Mucosa of stomach (tissue), 1 donor: ENCODE data around the gene BRD7.

Source experiments
- H3K27me3 ChIP-seq: one replicate; pipeline ENCODE4 v1.7.0; 2013; ENCODE audit warnings: mild to moderate bottlenecking, low read length; ENCODE audit not compliant: control insufficient read depth, insufficient read depth
- H3K36me3 ChIP-seq: one replicate; pipeline ENCODE4 v1.7.0; 2013; ENCODE audit warnings: low read length; ENCODE audit not compliant: control insufficient read depth, insufficient read depth
- H3K4me1 ChIP-seq: one replicate; pipeline ENCODE4 v1.7.0; 2013; ENCODE audit warnings: mild to moderate bottlenecking, low read length; ENCODE audit not compliant: control insufficient read depth, insufficient read depth
- H3K4me3 ChIP-seq: one replicate; pipeline ENCODE4 v1.7.0; 2013; ENCODE audit warnings: low read length
- H3K9ac ChIP-seq: one replicate; pipeline ENCODE4 v1.7.0; 2013; ENCODE audit warnings: mild to moderate bottlenecking, low read length, moderate library complexity
- H3K9me3 ChIP-seq: one replicate; pipeline ENCODE4 v1.7.0; 2013; ENCODE audit warnings: mild to moderate bottlenecking, low read length, moderate library complexity; ENCODE audit not compliant: control insufficient read depth
- donor health status: Pancreatic carcinoma.

Gene BRD7

GRCh38 chr16:50282010-50282538, 86.7 kb downstream of the BRD7 start:
- peaks cover 26% of the 10 kb centered on the region for H3K4me1 ChIP-seq
- H3K27me3 ChIP-seq: no peaks in the 10 kb centered on the region
- no peak overlapping the region for H3K9ac ChIP-seq
- H3K4me3 ChIP-seq: no peak overlapping the region
- no peaks in the 10 kb centered on the region for H3K9me3 ChIP-seq
- no peaks in the 10 kb centered on the region for H3K36me3 ChIP-seq

GRCh38 chr16:50281391-50282009, 87.3 kb downstream of the BRD7 start:
- Histone ChIP-seq H3K36me3 (no peaks in the 10 kb centered on the region), H3K4me1 (peaks cover 26% of the 10 kb centered on the region), H3K27me3 (no peaks in the 10 kb centered on the region), H3K4me3 (no peak overlapping the region), H3K9ac (no peak overlapping the region), H3K9me3 (no peaks in the 10 kb centered on the region)

- Histone ChIP-seq H3K9ac (no peak overlapping the region), H3K4me3 (no peak overlapping the region), H3K27me3 (no peaks in the 10 kb centered on the region), H3K4me1 (peaks cover 26% of the 10 kb centered on the region), H3K9me3 (no peaks in the 10 kb centered on the region), H3K36me3 (no peaks in the 10 kb centered on the region)
Observed at GRCh38 chr16:50280932-50281331, 87.9 kb downstream of the BRD7 start.

GRCh38 chr16:50279504-50279865, 89.3 kb downstream of the BRD7 start:
- Histone ChIP-seq H3K27me3 (no peaks in the 10 kb centered on the region), H3K9ac (no peak overlapping the region), H3K36me3 (no peaks in the 10 kb centered on the region), H3K4me1 (peaks cover 22% of the 10 kb centered on the region), H3K4me3 (no peak overlapping the region), H3K9me3 (no peaks in the 10 kb centered on the region)

- Histone ChIP-seq H3K9ac (no peak overlapping the region), H3K9me3 (no peaks in the 10 kb centered on the region), H3K4me1 (peaks cover 10% of the 10 kb centered on the region), H3K36me3 (no peaks in the 10 kb centered on the region), H3K27me3 (no peaks in the 10 kb centered on the region), H3K4me3 (no peak overlapping the region)
Observed at GRCh38 chr16:50278251-50278650, 90.5 kb downstream of the BRD7 start.

- Histone ChIP-seq H3K4me3 (no peak overlapping the region), H3K27me3 (no peaks in the 10 kb centered on the region), H3K4me1 (peaks cover 12% of the 10 kb centered on the region), H3K9ac (no peak overlapping the region), H3K36me3 (no peaks in the 10 kb centered on the region), H3K9me3 (no peaks in the 10 kb centered on the region)
Observed at GRCh38 chr16:50276801-50277555, 91.8 kb downstream of the BRD7 start.

- no peaks in the 10 kb centered on the region for H3K36me3 ChIP-seq
- no peaks in the 10 kb centered on the region for H3K9me3 ChIP-seq
- peaks cover 12% of the 10 kb centered on the region for H3K4me1 ChIP-seq
- no peak overlapping the region for H3K9ac ChIP-seq
- H3K4me3 ChIP-seq: no peak overlapping the region
- H3K27me3 ChIP-seq: no peaks in the 10 kb centered on the region
Observed at GRCh38 chr16:50276326-50276640, 92.5 kb downstream of the BRD7 start.

- no peaks in the 10 kb centered on the region for H3K27me3 ChIP-seq
- no peak overlapping the region for H3K4me3 ChIP-seq
- H3K36me3 ChIP-seq: no peaks in the 10 kb centered on the region
- H3K9ac ChIP-seq: no peak overlapping the region
- no peaks in the 10 kb centered on the region for H3K9me3 ChIP-seq
- H3K4me1 ChIP-seq: peaks cover 12% of the 10 kb centered on the region
Observed at GRCh38 chr16:50275428-50276325, 93.1 kb downstream of the BRD7 start.

- H3K27me3 ChIP-seq: no peaks in the 10 kb centered on the region
- no peak overlapping the region for H3K4me3 ChIP-seq
- H3K36me3 ChIP-seq: no peaks in the 10 kb centered on the region
- H3K9me3 ChIP-seq: no peaks in the 10 kb centered on the region
- peaks cover 12% of the 10 kb centered on the region for H3K4me1 ChIP-seq
- H3K9ac ChIP-seq: no peak overlapping the region
Observed at GRCh38 chr16:50275098-50275415, 93.7 kb downstream of the BRD7 start.

GRCh38 chr16:50274326-50275097, 94.3 kb downstream of the BRD7 start:
- H3K4me3 ChIP-seq: no peak overlapping the region
- H3K27me3 ChIP-seq: no peaks in the 10 kb centered on the region
- peaks cover 10% of the 10 kb centered on the region for H3K4me1 ChIP-seq
- H3K36me3 ChIP-seq: no peaks in the 10 kb centered on the region
- H3K9me3 ChIP-seq: no peaks in the 10 kb centered on the region
- peak overlapping the region; percentile 25 for H3K9ac ChIP-seq

GRCh38 chr16:50273888-50274325, 94.9 kb downstream of the BRD7 start:
- Histone ChIP-seq H3K9ac (peak overlapping the region; percentile 20), H3K36me3 (no peaks in the 10 kb centered on the region), H3K9me3 (no peaks in the 10 kb centered on the region), H3K4me3 (no peak overlapping the region), H3K4me1 (peaks cover 4% of the 10 kb centered on the region), H3K27me3 (no peaks in the 10 kb centered on the region)
